Measurements from ENCODE around the gene CRB2.

Gene CRB2

GRCh38 chr9:123339666-123340510, 16.1 kb upstream of the CRB2 start:
- TF ChIP-seq MAX (IDR thresholded peaks at IDR 0.05) (no peak), USF1 (IDR thresholded peaks at IDR 0.05) (0 out of 2 replicates have a peak, but pooled peaks have one; percentile 14)

- no peak for TF ChIP-seq FOXM1 (IDR thresholded peaks at IDR 0.05; ENCODE audit: borderline replicate concordance, low read depth)
- no peak for TF ChIP-seq ZBTB7A (IDR thresholded peaks at IDR 0.05; ENCODE audit: low read depth)
- no peak for TF ChIP-seq MAX (IDR thresholded peaks at IDR 0.05)
- no peak for TF ChIP-seq CREB1 (IDR thresholded peaks at IDR 0.05; ENCODE audit: low read depth)
- TF ChIP-seq, protein P1, sequence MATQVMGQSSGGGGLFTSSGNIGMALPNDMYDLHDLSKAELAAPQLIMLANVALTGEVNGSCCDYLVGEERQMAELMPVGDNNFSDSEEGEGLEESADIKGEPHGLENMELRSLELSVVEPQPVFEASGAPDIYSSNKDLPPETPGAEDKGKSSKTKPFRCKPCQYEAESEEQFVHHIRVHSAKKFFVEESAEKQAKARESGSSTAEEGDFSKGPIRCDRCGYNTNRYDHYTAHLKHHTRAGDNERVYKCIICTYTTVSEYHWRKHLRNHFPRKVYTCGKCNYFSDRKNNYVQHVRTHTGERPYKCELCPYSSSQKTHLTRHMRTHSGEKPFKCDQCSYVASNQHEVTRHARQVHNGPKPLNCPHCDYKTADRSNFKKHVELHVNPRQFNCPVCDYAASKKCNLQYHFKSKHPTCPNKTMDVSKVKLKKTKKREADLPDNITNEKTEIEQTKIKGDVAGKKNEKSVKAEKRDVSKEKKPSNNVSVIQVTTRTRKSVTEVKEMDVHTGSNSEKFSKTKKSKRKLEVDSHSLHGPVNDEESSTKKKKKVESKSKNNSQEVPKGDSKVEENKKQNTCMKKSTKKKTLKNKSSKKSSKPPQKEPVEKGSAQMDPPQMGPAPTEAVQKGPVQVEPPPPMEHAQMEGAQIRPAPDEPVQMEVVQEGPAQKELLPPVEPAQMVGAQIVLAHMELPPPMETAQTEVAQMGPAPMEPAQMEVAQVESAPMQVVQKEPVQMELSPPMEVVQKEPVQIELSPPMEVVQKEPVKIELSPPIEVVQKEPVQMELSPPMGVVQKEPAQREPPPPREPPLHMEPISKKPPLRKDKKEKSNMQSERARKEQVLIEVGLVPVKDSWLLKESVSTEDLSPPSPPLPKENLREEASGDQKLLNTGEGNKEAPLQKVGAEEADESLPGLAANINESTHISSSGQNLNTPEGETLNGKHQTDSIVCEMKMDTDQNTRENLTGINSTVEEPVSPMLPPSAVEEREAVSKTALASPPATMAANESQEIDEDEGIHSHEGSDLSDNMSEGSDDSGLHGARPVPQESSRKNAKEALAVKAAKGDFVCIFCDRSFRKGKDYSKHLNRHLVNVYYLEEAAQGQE (IDR thresholded peaks at IDR 0.05; ENCODE audit: low read depth) = no peak
- no peak for TF ChIP-seq TAF1 (IDR thresholded peaks at IDR 0.05; ENCODE audit: low read depth)
- TF ChIP-seq RAD21 (IDR thresholded peaks at IDR 0.05; ENCODE audit: low read depth) = no peak
- no peak for TF ChIP-seq EGR1 (IDR thresholded peaks at IDR 0.05)
- no peak for TF ChIP-seq EP300 (IDR thresholded peaks at IDR 0.05; ENCODE audit: borderline replicate concordance)
- TF ChIP-seq TCF12 (IDR thresholded peaks at IDR 0.05; ENCODE audit: low read depth) = no peak
- no peak for TF ChIP-seq CEBPB (IDR thresholded peaks at IDR 0.05)
- no peak for TF ChIP-seq USF1 (IDR thresholded peaks at IDR 0.05)
Observed at GRCh38 chr9:123341816-123342215, 14.2 kb upstream of the CRB2 start.

DNA sequence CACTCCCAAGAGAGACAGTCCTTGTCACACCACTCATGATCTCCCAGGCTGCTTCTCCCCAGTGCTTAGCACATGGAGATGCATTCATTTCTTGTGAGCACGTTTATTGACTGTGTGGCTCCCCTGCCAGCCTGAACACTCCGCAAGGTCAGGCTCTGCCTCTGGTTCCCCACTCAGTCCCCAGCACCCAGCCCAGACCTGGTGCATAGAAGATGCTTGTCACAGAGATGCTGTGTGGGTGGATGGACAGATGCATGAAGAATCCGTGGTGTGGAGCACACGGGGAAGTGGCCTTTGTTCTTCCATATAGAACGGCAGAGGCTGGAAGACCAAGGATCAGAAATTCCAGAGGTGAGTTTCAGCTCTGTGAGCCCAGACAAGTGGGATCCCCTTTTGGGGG, 13.8 kb upstream of the CRB2 start:
- TF ChIP-seq TCF12 (IDR thresholded peaks at IDR 0.05; ENCODE audit: low read depth) = no peak
- TF ChIP-seq YY1 (IDR thresholded peaks at IDR 0.05; ENCODE audit: low read depth) = no peak
- no peak for TF ChIP-seq TEAD4 (IDR thresholded peaks at IDR 0.05)
- TF ChIP-seq RAD21 (IDR thresholded peaks at IDR 0.05; ENCODE audit: low read depth) = no peak

- TF ChIP-seq MAX (IDR thresholded peaks at IDR 0.05) (no peak), USF1 (IDR thresholded peaks at IDR 0.05) (no peak), EGR1 (IDR thresholded peaks at IDR 0.05) (peak; percentile 86), RAD21 (IDR thresholded peaks at IDR 0.05; ENCODE audit: low read depth) (no peak), TCF12 (IDR thresholded peaks at IDR 0.05; ENCODE audit: low read depth) (no peak), YY1 (IDR thresholded peaks at IDR 0.05; ENCODE audit: low read depth) (no peak), CEBPB (IDR thresholded peaks at IDR 0.05) (no peak)
Observed at GRCh38 chr9:123343443-123344191, 12.4 kb upstream of the CRB2 start.

DNA sequence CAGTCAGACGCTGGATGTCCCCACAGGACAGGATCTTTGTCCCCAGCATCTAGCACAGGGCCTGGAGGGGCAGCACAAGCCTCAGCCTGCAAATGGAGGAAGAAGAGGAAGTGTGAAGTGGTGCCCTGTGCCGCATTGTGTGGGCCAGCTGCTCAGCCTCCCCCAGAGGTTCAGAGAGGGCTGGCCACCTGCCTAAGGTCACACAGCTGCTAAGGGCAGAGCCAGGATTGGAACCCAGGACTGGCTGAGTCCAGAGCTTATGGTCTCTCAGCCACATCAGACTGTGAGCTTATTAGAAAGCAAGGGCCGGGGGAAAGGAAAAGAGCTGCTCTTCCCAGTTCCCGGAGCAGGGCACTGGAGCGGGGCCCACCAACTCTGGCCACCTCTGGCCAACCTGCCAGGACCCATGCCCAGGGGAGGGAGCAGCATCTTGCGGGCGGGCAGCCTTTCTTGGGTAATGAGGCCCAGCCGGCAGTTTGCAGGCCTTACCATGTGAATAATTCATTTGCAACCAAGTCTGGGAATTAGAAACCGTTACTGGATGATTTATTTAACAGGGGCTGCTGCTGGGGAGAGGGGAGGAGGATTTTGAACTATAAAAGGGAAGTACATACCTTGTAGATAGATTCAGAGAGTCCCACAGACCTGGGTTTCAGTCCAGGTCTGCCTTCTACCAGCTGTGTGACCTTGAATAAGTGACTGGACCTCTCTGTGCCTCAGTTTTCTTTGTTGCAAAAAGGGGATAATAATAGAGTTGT, 11.6 kb upstream of the CRB2 start:
- TF ChIP-seq, protein P1 (IDR thresholded peaks at IDR 0.05; ENCODE audit: low read depth) = no peak
- TF ChIP-seq TAF1 (IDR thresholded peaks at IDR 0.05; ENCODE audit: low read depth) (no peak), CEBPB (IDR thresholded peaks at IDR 0.05) (no peak)
